ENCODE results near the gene RBM23. TPM values are rescaled to one million over a fixed set of nuclear protein-coding genes. Genes with fewer than 3 reads are reported as not detected.
"Not testable (repeated sequence)": the region's sequence is repeated elsewhere in the genome, so short reads cannot be mapped to it uniquely, and the experiment has no call there.

The RBM23 gene
- total RNA-seq, 1 donor from 2014 or later: 56.3 TPM

- no peak for DNase-seq
Observed at GRCh38 chr14:22864979-22865378, 54.0 kb downstream of the RBM23 start.

- no peak for DNase-seq
Observed at GRCh38 chr14:22861651-22862050, 57.3 kb downstream of the RBM23 start.

GRCh38 chr14:22860377-22860776 lies 58.6 kb downstream of the RBM23 start:
- not testable (repeated sequence) for DNase-seq

- no peak for DNase-seq
Observed at GRCh38 chr14:22856428-22856827, 62.5 kb downstream of the RBM23 start.

- DNase-seq: no peak
Observed at GRCh38 chr14:22854963-22855724, 63.8 kb downstream of the RBM23 start.

- DNase-seq: not testable (repeated sequence)
Observed at GRCh38 chr14:22854296-22854695, 64.7 kb downstream of the RBM23 start.

- DNase-seq: peak; percentile 92
Observed at GRCh38 chr14:22852940-22853767, 65.8 kb downstream of the RBM23 start.

- no peak for DNase-seq
Observed at GRCh38 chr14:22852599-22852939, 66.4 kb downstream of the RBM23 start.

- DNase-seq: not testable (repeated sequence)
Observed at GRCh38 chr14:22852178-22852577, 66.8 kb downstream of the RBM23 start.

- peak; percentile 95 for DNase-seq
Observed at GRCh38 chr14:22850944-22851764, 67.8 kb downstream of the RBM23 start.

GRCh38 chr14:22849212-22849819 lies 69.6 kb downstream of the RBM23 start:
- DNase-seq: no peak

GRCh38 chr14:22848351-22849164 lies 70.4 kb downstream of the RBM23 start:
- DNase-seq: peak; percentile 78

GRCh38 chr14:22847661-22848341 lies 71.1 kb downstream of the RBM23 start:
- DNase-seq: peak; percentile 45

- no peak for DNase-seq
Observed at GRCh38 chr14:22846811-22847307, 72.1 kb downstream of the RBM23 start.

GRCh38 chr14:22845821-22846625 lies 72.9 kb downstream of the RBM23 start:
- no peak for DNase-seq

GRCh38 chr14:22845103-22845394 lies 73.9 kb downstream of the RBM23 start:
- DNase-seq: no peak

- DNase-seq: no peak
Observed at GRCh38 chr14:22844221-22845102, 74.5 kb downstream of the RBM23 start.
